ENCODE results near the gene DRC1.

DNA sequence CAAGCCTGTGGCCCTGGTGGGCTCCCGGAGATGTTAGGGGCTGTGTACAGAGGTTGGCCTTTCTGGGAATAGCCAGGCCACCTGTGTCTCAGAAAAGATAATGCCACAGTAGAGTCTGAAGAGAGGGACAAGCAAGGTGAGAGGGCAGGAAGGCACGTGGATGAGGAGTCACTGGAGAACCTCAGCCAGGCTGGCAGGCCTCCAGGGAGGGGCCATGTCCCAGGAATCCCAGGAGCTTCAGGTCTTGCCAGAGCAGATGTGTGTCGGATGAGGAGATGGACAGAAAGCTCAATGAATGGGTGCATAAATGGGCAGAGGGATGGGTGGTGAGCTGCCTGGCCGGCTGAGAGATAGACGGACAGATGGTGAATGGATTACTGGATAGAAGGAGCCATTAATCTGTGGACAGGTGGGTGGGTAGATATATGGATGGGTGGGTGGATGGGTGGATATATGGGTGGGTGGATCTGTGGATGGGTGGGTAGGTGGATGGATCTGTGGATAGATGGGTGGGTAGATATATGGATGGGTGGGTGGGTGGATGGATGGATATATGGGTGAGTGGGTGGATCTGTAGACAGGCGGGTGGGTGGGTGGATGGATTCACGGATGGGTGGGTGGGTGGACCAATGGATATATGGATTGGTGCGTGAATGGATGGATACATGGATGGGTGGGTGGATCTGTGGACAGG lies 84.2 kb downstream of the DRC1 start:
- no peak for TF ChIP-seq ZNF274 (IDR thresholded peaks at IDR 0.05; ENCODE audit: low read depth, low read length)
- TF ChIP-seq CEBPB (IDR thresholded peaks at IDR 0.05; ENCODE audit: low read depth) = no peak
- TF ChIP-seq SP1 (IDR thresholded peaks at IDR 0.05; ENCODE audit: low read depth) = no peak
- TF ChIP-seq POLR2AphosphoS5 (IDR thresholded peaks at IDR 0.05; ENCODE audit: low read depth, low read length) = no peak
- no peak for TF ChIP-seq POLR2A (IDR thresholded peaks at IDR 0.05; ENCODE audit: borderline replicate concordance, extremely low read depth, insufficient read depth, insufficient read length)
- no peak for TF ChIP-seq ZFX (IDR thresholded peaks at IDR 0.05)
- TF ChIP-seq, protein P1, sequence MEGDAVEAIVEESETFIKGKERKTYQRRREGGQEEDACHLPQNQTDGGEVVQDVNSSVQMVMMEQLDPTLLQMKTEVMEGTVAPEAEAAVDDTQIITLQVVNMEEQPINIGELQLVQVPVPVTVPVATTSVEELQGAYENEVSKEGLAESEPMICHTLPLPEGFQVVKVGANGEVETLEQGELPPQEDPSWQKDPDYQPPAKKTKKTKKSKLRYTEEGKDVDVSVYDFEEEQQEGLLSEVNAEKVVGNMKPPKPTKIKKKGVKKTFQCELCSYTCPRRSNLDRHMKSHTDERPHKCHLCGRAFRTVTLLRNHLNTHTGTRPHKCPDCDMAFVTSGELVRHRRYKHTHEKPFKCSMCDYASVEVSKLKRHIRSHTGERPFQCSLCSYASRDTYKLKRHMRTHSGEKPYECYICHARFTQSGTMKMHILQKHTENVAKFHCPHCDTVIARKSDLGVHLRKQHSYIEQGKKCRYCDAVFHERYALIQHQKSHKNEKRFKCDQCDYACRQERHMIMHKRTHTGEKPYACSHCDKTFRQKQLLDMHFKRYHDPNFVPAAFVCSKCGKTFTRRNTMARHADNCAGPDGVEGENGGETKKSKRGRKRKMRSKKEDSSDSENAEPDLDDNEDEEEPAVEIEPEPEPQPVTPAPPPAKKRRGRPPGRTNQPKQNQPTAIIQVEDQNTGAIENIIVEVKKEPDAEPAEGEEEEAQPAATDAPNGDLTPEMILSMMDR (IDR thresholded peaks at IDR 0.05 in 2 of 3, conservative IDR thresholded peaks at IDR 0.05 in 1 of 3; ENCODE audit: borderline replicate concordance in 1 of 3, insufficient read depth in 1 of 3, low read depth in 2 of 3, low read length in 2 of 3) = no peak
- no peak for TF ChIP-seq ELF1 (IDR thresholded peaks at IDR 0.05; ENCODE audit: borderline replicate concordance, low read depth)
- TF ChIP-seq, protein P2, sequence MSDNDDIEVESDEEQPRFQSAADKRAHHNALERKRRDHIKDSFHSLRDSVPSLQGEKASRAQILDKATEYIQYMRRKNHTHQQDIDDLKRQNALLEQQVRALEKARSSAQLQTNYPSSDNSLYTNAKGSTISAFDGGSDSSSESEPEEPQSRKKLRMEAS (IDR thresholded peaks at IDR 0.05) = no peak
- TF ChIP-seq SIN3A (IDR thresholded peaks at IDR 0.05; ENCODE audit: low read depth) = no peak
